ENCODE measurements around the gene IBTK. TPM values are rescaled to one million over a fixed set of nuclear protein-coding genes. Genes with fewer than 3 reads are reported as not detected.

The IBTK gene
- polyA plus RNA-seq, 2 of the 4 experiments (the other 2 are of a cell fraction), result 34.2 to 87.3 TPM

DNA sequence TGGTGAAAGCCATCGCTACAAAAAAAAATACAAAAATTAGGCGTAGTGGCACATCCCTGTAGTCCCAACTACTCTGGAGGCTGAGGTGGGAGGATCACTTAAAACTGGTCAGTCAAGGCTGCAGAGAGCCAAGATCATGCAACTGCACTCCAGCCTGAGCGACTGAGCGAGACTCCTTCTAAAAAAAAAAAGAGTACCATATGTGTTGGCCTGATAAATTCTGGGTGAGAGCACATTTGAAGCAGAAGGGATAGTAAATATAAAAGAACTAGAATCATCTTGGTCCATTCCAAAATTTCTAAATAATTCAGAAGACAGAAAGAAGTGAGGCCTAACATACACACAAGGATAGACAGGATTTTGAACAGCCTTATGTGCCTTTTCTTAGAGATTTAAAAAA is 2.2 kb downstream of the IBTK start:
- Histone ChIP-seq H3K4me3 (peak overlapping the region; percentile 93), H3K27ac (peak overlapping the region in 1 of 2 experiments; percentile 99; a peak in 1 of 6 replicates), H3K4me1 (peaks cover 46% of the 10 kb centered on the region), H3K9me3 (no peaks in the 10 kb centered on the region), H3K4me2 (peak overlapping the region; percentile 77)
- DNase-seq (ENCODE audit: low read depth in 1 of 2, low spot score in 1 of 2), result no peak
- WGBS (ENCODE audit: missing lambda C conversion rate), result 89% methylated on average over 4 of the region's 4 CpGs
- ATAC-seq, result no peak
- ChIA-PET POLR2A (no interaction called here), CTCF (no interaction called here)
- TF ChIP-seq RARB (CRISPR knock-in tag; IDR thresholded peaks at IDR 0.05) (no peak), FOSL2 (IDR thresholded peaks at IDR 0.05) (no peak), FOSL2 (CRISPR knock-in tag; IDR thresholded peaks at IDR 0.05) (no peak), MAZ (IDR thresholded peaks at IDR 0.05; ENCODE audit: borderline replicate concordance, low read depth, low read length) (no peak), BHLHE40 (IDR thresholded peaks at IDR 0.05; ENCODE audit: low read depth, low read length) (no peak), NFE2L2 (conservative IDR thresholded peaks at IDR 0.05; ENCODE audit: low read length) (no peak), CHD4 (IDR thresholded peaks at IDR 0.05; ENCODE audit: borderline replicate concordance) (no peak), ZC3H11A (IDR thresholded peaks at IDR 0.05) (no peak)
- TF ChIP-seq, protein P1, sequence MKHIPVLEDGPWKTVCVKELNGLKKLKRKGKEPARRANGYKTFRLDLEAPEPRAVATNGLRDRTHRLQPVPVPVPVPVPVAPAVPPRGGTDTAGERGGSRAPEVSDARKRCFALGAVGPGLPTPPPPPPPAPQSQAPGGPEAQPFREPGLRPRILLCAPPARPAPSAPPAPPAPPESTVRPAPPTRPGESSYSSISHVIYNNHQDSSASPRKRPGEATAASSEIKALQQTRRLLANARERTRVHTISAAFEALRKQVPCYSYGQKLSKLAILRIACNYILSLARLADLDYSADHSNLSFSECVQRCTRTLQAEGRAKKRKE (CRISPR knock-in tag; IDR thresholded peaks at IDR 0.05; ENCODE audit: low read depth), result no peak
- TF ChIP-seq, protein P2, sequence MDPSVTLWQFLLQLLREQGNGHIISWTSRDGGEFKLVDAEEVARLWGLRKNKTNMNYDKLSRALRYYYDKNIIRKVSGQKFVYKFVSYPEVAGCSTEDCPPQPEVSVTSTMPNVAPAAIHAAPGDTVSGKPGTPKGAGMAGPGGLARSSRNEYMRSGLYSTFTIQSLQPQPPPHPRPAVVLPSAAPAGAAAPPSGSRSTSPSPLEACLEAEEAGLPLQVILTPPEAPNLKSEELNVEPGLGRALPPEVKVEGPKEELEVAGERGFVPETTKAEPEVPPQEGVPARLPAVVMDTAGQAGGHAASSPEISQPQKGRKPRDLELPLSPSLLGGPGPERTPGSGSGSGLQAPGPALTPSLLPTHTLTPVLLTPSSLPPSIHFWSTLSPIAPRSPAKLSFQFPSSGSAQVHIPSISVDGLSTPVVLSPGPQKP (IDR thresholded peaks at IDR 0.05; ENCODE audit: low read depth, low read length), result no peak
- FAIRE-seq, result no peak

DNA sequence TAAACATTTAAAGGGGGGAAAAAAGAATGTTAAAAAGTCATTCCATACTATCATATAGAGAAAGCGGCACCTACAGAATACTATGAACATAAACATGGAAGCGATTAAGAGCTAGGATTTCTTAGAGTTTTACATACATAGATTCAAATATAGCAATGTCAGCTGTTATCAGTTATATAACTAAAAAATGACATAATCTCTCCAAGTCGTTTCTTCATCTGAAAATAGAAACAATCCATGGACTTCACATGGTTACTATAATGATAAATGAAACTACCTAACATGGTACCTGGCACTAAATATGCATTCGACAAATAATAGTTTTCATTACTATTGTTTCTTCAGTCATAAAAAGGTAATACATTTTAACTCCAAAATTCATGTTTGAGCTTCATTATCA is 3.7 kb downstream of the IBTK start:
- POLR2A ChIA-PET, result no interaction called here
- no peaks in the 10 kb centered on the region for H3K9me3 ChIP-seq
- no peak for DNase-seq (ENCODE audit: low read depth in 1 of 2, low spot score in 1 of 2)
- H3K4me1 ChIP-seq, result peaks cover 35% of the 10 kb centered on the region
- no peak for ATAC-seq
- H3K27ac ChIP-seq, result no peak overlapping the region
- H3K4me2 ChIP-seq, result peak overlapping the region; percentile 77; the same call in 2 of the 3 replicates
- 74% methylated on average over 4 of the region's 4 CpGs for WGBS (ENCODE audit: missing lambda C conversion rate)
- TF ChIP-seq CHD4 (IDR thresholded peaks at IDR 0.05; ENCODE audit: borderline replicate concordance) (no peak), NPAS2 (CRISPR knock-in tag; IDR thresholded peaks at IDR 0.05; ENCODE audit: borderline replicate concordance) (no peak), NR3C1 (IDR thresholded peaks at IDR 0.05) (no peak), HOXA7 (CRISPR knock-in tag; IDR thresholded peaks at IDR 0.05) (no peak), MAFK (IDR thresholded peaks at IDR 0.05; ENCODE audit: partially characterized antibody) (peak; percentile 67), EHF (CRISPR knock-in tag; IDR thresholded peaks at IDR 0.05) (no peak), RAD21 (conservative IDR thresholded peaks at IDR 0.05 in 1 of 2, IDR thresholded peaks at IDR 0.05 in 1 of 2) (no peak)
- TF ChIP-seq, protein P3, sequence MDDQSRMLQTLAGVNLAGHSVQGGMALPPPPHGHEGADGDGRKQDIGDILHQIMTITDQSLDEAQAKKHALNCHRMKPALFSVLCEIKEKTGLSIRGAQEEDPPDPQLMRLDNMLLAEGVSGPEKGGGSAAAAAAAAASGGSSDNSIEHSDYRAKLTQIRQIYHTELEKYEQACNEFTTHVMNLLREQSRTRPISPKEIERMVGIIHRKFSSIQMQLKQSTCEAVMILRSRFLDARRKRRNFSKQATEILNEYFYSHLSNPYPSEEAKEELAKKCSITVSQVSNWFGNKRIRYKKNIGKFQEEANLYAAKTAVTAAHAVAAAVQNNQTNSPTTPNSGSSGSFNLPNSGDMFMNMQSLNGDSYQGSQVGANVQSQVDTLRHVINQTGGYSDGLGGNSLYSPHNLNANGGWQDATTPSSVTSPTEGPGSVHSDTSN (IDR thresholded peaks at IDR 0.05), result no peak
- CTCF ChIA-PET, result no interaction called here
- H3K4me3 ChIP-seq, result no peak overlapping the region
- no peak for FAIRE-seq

DNA sequence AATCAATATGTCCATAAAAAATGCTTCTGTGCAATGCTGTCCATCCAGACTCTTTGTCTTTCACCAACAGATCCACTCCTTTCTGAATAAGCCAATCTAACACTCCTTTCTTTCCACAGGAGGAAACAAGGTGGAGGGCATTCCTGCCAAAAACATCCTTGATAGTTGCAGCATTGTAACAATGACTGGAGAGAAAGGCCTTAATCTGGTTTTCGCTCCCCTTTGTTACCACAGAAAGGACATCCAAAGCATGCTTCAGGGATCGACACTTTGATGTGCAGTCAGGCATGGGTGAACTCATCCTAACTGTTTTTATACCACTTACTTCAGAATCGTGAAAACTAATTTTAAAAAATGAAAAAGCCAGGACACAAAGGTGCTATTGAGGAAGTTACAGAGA is 7.4 kb downstream of the IBTK start:
- FAIRE-seq, result no peak
- no peak for ATAC-seq
- Histone ChIP-seq H3K4me3 (no peak overlapping the region), H3K27ac (no peak overlapping the region), H3K4me2 (no peak overlapping the region), H3K4me1 (peaks cover 25% of the 10 kb centered on the region; the same call in 2 of the 3 replicates), H3K9me3 (no peaks in the 10 kb centered on the region)
- no peak for DNase-seq (ENCODE audit: low read depth in 1 of 2, low spot score in 1 of 2)
- CTCF ChIA-PET, result interaction anchor here (1.8 kb wide), 1 partner anchor 12 kb away, joined by 3 read pairs; no protein-coding TSS in a partner anchor
- 88% methylated on average over 3 of the region's 3 CpGs for WGBS (ENCODE audit: missing lambda C conversion rate)
- TF ChIP-seq GATA3 (IDR thresholded peaks at IDR 0.05; ENCODE audit: borderline replicate concordance), result no peak
- no peak for TF ChIP-seq FOSB (CRISPR knock-in tag; IDR thresholded peaks at IDR 0.05)
- no peak for TF ChIP-seq JUN (IDR thresholded peaks at IDR 0.05)
- TF ChIP-seq ESRRA (IDR thresholded peaks at IDR 0.05; ENCODE audit: borderline replicate concordance, low read length), result no peak
- POLR2A ChIA-PET, result no interaction called here
